K562 (cell line): ENCODE data around the gene CEMIP. TPM values are rescaled to one million over a fixed set of nuclear protein-coding genes. Genes with fewer than 3 reads are reported as not detected.
A peak's percentile ranks its signal among the peaks of the same experiment; 100 is the strongest.

Experiments
- AFF4 ChIP-seq: sonication (generic); formaldehyde crosslinking; IDR thresholded peaks from 2 replicates; pipeline ENCODE4 v1.8.0; 2023; ENCODE audit warnings: mild to moderate bottlenecking, missing genetic modification reagents
- ATF4 ChIP-seq: fragments of 450-650 bp; formaldehyde crosslinking; IDR thresholded peaks from 2 replicates; pipeline ENCODE4 v1.4.0; 2022; ENCODE audit warnings: mild to moderate bottlenecking, moderate library complexity
- CREM ChIP-seq: IDR thresholded peaks from 2 replicates; pipeline ENCODE4 v1.6.1; 2014; ENCODE audit warnings: antibody characterized with exemption, low read depth
- DNMT1 ChIP-seq: fragments of 450-650 bp; IDR thresholded peaks from 2 replicates; pipeline ENCODE4 v1.6.1; 2016; ENCODE audit warnings: antibody characterized with exemption, mild to moderate bottlenecking
- GTF2F1 ChIP-seq: IDR thresholded peaks from 2 replicates; pipeline ENCODE4 v1.6.1; 2011; ENCODE audit warnings: low read depth, low read length, improper control_type of control experiment
- HBP1 ChIP-seq: fragments of 450-650 bp; formaldehyde crosslinking; IDR thresholded peaks from 2 replicates; pipeline ENCODE4 v1.4.0; 2022; ENCODE audit warnings: missing genetic modification characterization
- HDAC2 ChIP-seq: fragments of 450-650 bp; IDR thresholded peaks from 2 replicates; pipeline ENCODE4 v1.6.1; 2016; ENCODE audit warnings: mild to moderate bottlenecking
- HNRNPH1 ChIP-seq: fragments of 200-400 bp; formaldehyde crosslinking; optimal IDR thresholded peaks from 2 replicates; pipeline ENCODE3; 2017; ENCODE audit warnings: low read depth, mild to moderate bottlenecking, low read length, moderate library complexity
- IRF9 ChIP-seq: fragments of 450-650 bp; IDR thresholded peaks from 2 replicates; pipeline ENCODE4 v1.6.1; 2016; ENCODE audit warnings: missing biosample characterization, missing genetic modification characterization
- KDM2B ChIP-seq: fragments of 250-450 bp; sonication (Bioruptor Pico); IDR thresholded peaks from 2 replicates; pipeline ENCODE4 v1.8.0; 2021; ENCODE audit warnings: mild to moderate bottlenecking, moderate library complexity
- MAFG ChIP-seq: fragments of 450-650 bp; conservative IDR thresholded peaks from 2 replicates; pipeline ENCODE4 v1.6.1; 2016; ENCODE audit warnings: missing genetic modification characterization, missing compliant biosample characterization
- MIER1 ChIP-seq: fragments of 450-650 bp; IDR thresholded peaks from 2 replicates; pipeline ENCODE4 v1.6.1; 2016; ENCODE audit warnings: antibody characterized with exemption, mild to moderate bottlenecking, low read depth
- OTX1 ChIP-seq: fragments of 450-650 bp; formaldehyde crosslinking; IDR thresholded peaks from 2 replicates; pipeline ENCODE4 v1.4.0; 2022; ENCODE audit warnings: mild to moderate bottlenecking
- TSHZ1 ChIP-seq: fragments of 250-450 bp; sonication (Bioruptor Pico); IDR thresholded peaks from 2 replicates; pipeline ENCODE4 v1.4.0; 2020; ENCODE audit warnings: mild to moderate bottlenecking, moderate library complexity
- ZNF239 ChIP-seq: fragments of 250-450 bp; sonication (Bioruptor Pico); IDR thresholded peaks from 2 replicates; pipeline ENCODE4 v1.4.0; 2020; ENCODE audit warnings: mild to moderate bottlenecking
- ZNF354B ChIP-seq: fragments of 250-450 bp; sonication (Bioruptor Pico); IDR thresholded peaks from 2 replicates; pipeline ENCODE4 v1.4.0; 2020
- ZNF76 ChIP-seq: fragments of 250-450 bp; sonication (Bioruptor Pico); IDR thresholded peaks from 2 replicates; pipeline ENCODE4 v1.4.0; 2020; ENCODE audit warnings: mild to moderate bottlenecking, moderate library complexity, borderline replicate concordance
- polyA plus RNA-seq, 8 experiments: library from polyadenylated mRNA; depleted of rRNA in 4 of 8; stranded (reverse) in 5 of 8; unstranded in 3 of 8; fragments of >200 nt; fragmentation: Nextera tagmentation in 2 of 8; fragmentation: Illumina TruSeq in 1 of 8; extraction: Ambion mirVana in 2 of 8; extraction: Trizol in 1 of 8; gene quantifications; 2 replicates each; pipeline versions ENCODE4 v1.2.1 to v1.2.3, GENCODE V29; 2011 to 2014; ENCODE audit warnings: inconsistent platforms in 1 of 8, missing spikeins in 1 of 8
- total RNA-seq, 7 experiments: library from RNA; depleted of rRNA in 6 of 7; stranded (reverse); fragments of >200 nt in 6 of 7; fragmentation: Illumina TruSeq in 2 of 7; extraction: Trizol in 2 of 7; gene quantifications; 2 replicates each; pipeline versions ENCODE4 v1.2.1 to v1.2.3, GENCODE V29; 2011 to 2021; ENCODE audit warnings: low replicate concordance in 1 of 7

CEMIP gene
- total and polyA plus RNA-seq, 9 of the 15 experiments (the other 6 are each of a cell fraction or from before 2014, with no cell fraction given): 0.33 TPM; not detected in 8

GRCh38 chr15:80769829-80770705 lies 9.1 kb upstream of the CEMIP start (continued):
- TF ChIP-seq IRF9 (peak; percentile 59), ZNF76 (CRISPR knock-in tag) (peak; percentile 74; the same call in 1 of the 2 replicates), OTX1 (0 out of 2 replicates have a peak, but pooled peaks have one; percentile 25), AFF4 (no peak), HDAC2 (no peak), MIER1 (no peak), MAFG (tag) (no peak), GTF2F1 (no peak), HBP1 (CRISPR knock-in tag) (0 out of 2 replicates have a peak, but pooled peaks have one; percentile 63), KDM2B (CRISPR knock-in tag) (no peak), TSHZ1 (peak; percentile 68; the same call in 1 of the 2 replicates), CREM (no peak), ZNF239 (CRISPR knock-in tag) (peak; percentile 48), HNRNPH1 (no peak), ATF4 (no peak), DNMT1 (no peak), ZNF354B (CRISPR knock-in tag) (0 out of 2 replicates have a peak, but pooled peaks have one; percentile 48)
